Upper lobe of left lung (tissue), 6 donors: ENCODE data around the gene G0S2. TPM values are rescaled to one million over a fixed set of nuclear protein-coding genes. Genes with fewer than 3 reads are reported as not detected.

Experiments used
- ATAC-seq, 2 donors: fragments of 200-7000 bp; cut with Tn5 transposase; one replicate each; pipeline ENCODE4 v1.9.1; 2022; ENCODE audit warnings: mild to moderate bottlenecking in 2 of 2, moderate library complexity in 2 of 2; ENCODE audit not compliant: low FRiP score in 2 of 2
- DNase-seq, 2 donors: peaks; one replicate each; pipeline ENCODE4 v3.0.0-alpha.2; 2019 to 2020
- H3K27ac ChIP-seq, 4 donors: fragments of 200-600 bp; sonication (generic); one replicate each; pipeline ENCODE4 v1.5.1; 2016 to 2019
- H3K27me3 ChIP-seq, 4 donors: fragments of 200-600 bp; sonication (generic); one replicate each; pipeline ENCODE4 v1.5.1; 2017 to 2019
- H3K36me3 ChIP-seq, 4 donors: fragments of 200-600 bp; sonication (generic); one replicate each; pipeline ENCODE4 v1.5.1; 2016 to 2019
- H3K4me1 ChIP-seq, 4 donors: fragments of 200-600 bp; sonication (generic); one replicate each; pipeline ENCODE4 v1.5.1; 2018 to 2019
- H3K4me3 ChIP-seq, 4 donors: fragments of 200-600 bp; sonication (generic); one replicate each; pipeline ENCODE4 v1.5.1; 2017 to 2019; ENCODE audit warnings: mild to moderate bottlenecking in 2 of 4, moderate library complexity in 1 of 4
- H3K9me3 ChIP-seq, 4 donors: fragments of 200-600 bp; sonication (generic); one replicate each; pipeline ENCODE4 v1.5.1; 2018 to 2019
- EP300 ChIP-seq, 4 donors: sonication (generic); formaldehyde crosslinking; IDR thresholded peaks; one replicate each; pipeline ENCODE4 v1.5.1; 2017; ENCODE audit warnings: antibody characterized with exemption in 4 of 4, control low read depth in 2 of 4
- POLR2A ChIP-seq, 4 donors: fragments of 450-650 bp; IDR thresholded peaks; one replicate each; pipeline ENCODE4 v1.5.1; 2016 to 2017; ENCODE audit warnings: antibody characterized with exemption in 4 of 4, mild to moderate bottlenecking in 2 of 4
- POLR2AphosphoS5 ChIP-seq, 2 donors: sonication (generic); formaldehyde crosslinking; IDR thresholded peaks; one replicate each; pipeline ENCODE4 v1.5.1; 2017; ENCODE audit warnings: antibody characterized with exemption in 2 of 2
- WGBS, 2 donors: methylation state at CpG; one replicate each; pipeline ENCODE4 v1.1.5; 2017 to 2018; 5-methylcytosine and 5-hydroxymethylcytosine counted together
- total RNA-seq, 6 donors: library from RNA; depleted of rRNA in 4 of 6; stranded (reverse); fragments of >200 nt in 4 of 6; gene quantifications; one replicate each; pipeline versions ENCODE4 v1.1.0 to v1.2.1, GENCODE V29; 2016 to 2021
- TF ChIP-seq, protein P1 (sequence below), 6 experiments: fragments of 450-650 bp in 4 of 6; fragments of 200-600 bp in 2 of 6; sonication (generic) in 2 of 6; IDR thresholded peaks; one replicate each; pipeline ENCODE4 v1.5.1; 2016 to 2019; ENCODE audit warnings: antibody characterized with exemption in 6 of 6
- donor health status: DM: no; HTN: no; CAD: no; lungs with moderate emphysema.
- donor health status: DM: no; HTN: yes; CAD: no; lungs with severe emphysema.

G0S2 gene
- total RNA-seq, 6 donors from 2014 or later = 14.4 to 108 (median 46.0) TPM

DNA sequence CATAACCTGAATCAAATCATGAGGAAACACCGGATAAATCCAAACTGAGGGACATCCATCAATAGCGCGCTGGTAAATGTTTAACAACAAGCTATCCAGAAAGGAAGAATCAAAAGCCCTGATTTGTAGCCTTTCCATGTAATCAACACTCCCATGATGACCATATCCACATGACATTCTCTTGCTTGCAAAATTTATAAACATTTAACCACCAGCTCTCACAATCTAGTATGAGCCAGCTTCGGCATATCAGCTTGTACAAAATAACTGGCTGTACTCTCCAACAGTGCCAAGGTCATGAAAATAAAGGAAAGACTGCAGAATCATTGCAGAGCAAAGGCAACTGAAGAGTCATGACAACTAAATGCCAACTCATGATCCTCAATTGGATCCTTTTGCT, 45.1 kb downstream of the G0S2 start:
- WGBS, 2 donors = 83 to 85% methylated on average over 4 of the region's 4 CpGs
- H3K4me3 ChIP-seq = no peak overlapping the region
- no peak for ATAC-seq
- H3K4me1 ChIP-seq = no peaks in the 10 kb centered on the region
- no peak for TF ChIP-seq POLR2A (IDR thresholded peaks at IDR 0.05)
- TF ChIP-seq, protein P1, sequence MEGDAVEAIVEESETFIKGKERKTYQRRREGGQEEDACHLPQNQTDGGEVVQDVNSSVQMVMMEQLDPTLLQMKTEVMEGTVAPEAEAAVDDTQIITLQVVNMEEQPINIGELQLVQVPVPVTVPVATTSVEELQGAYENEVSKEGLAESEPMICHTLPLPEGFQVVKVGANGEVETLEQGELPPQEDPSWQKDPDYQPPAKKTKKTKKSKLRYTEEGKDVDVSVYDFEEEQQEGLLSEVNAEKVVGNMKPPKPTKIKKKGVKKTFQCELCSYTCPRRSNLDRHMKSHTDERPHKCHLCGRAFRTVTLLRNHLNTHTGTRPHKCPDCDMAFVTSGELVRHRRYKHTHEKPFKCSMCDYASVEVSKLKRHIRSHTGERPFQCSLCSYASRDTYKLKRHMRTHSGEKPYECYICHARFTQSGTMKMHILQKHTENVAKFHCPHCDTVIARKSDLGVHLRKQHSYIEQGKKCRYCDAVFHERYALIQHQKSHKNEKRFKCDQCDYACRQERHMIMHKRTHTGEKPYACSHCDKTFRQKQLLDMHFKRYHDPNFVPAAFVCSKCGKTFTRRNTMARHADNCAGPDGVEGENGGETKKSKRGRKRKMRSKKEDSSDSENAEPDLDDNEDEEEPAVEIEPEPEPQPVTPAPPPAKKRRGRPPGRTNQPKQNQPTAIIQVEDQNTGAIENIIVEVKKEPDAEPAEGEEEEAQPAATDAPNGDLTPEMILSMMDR (IDR thresholded peaks at IDR 0.05) = no peak
- TF ChIP-seq POLR2AphosphoS5 (IDR thresholded peaks at IDR 0.05) = no peak
- TF ChIP-seq EP300 (IDR thresholded peaks at IDR 0.05) = no peak
- H3K9me3 ChIP-seq = no peaks in the 10 kb centered on the region
- no peaks in the 10 kb centered on the region for H3K27me3 ChIP-seq
- H3K27ac ChIP-seq = no peak overlapping the region
- DNase-seq = no peak
- H3K36me3 ChIP-seq = no peaks in the 10 kb centered on the region

DNA sequence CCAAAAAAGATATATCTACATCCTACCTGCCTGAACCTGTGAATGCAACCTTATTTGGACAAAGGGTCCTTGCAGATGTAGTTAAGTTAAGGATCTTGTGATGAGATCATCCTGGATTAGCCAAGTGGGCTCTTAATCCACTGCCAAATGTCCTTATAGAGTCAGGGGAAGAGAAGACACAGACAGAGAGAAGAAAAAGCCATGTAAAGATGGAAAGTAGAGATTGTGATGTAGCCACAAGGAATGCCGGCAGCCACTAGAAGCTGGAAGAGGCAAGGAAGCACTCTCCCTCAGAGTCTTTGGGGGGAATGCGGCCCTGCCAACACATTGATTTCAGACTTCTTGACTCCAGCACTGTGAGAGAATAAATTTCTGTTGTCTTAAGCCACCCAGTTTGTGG, 45.6 kb downstream of the G0S2 start:
- ATAC-seq (no peak), DNase-seq (no peak)
- H3K9me3 ChIP-seq = no peaks in the 10 kb centered on the region
- H3K4me3 ChIP-seq = no peak overlapping the region
- TF ChIP-seq POLR2AphosphoS5 (IDR thresholded peaks at IDR 0.05) (no peak), POLR2A (IDR thresholded peaks at IDR 0.05) (no peak), EP300 (IDR thresholded peaks at IDR 0.05) (no peak)
- TF ChIP-seq, protein P1 (IDR thresholded peaks at IDR 0.05) = no peak
- no peaks in the 10 kb centered on the region for H3K36me3 ChIP-seq
- 93 to 94% methylated on average over 2 of the region's 2 CpGs for WGBS, 2 donors
- no peaks in the 10 kb centered on the region for H3K27me3 ChIP-seq
- no peak overlapping the region for H3K27ac ChIP-seq
- no peaks in the 10 kb centered on the region for H3K4me1 ChIP-seq

DNA sequence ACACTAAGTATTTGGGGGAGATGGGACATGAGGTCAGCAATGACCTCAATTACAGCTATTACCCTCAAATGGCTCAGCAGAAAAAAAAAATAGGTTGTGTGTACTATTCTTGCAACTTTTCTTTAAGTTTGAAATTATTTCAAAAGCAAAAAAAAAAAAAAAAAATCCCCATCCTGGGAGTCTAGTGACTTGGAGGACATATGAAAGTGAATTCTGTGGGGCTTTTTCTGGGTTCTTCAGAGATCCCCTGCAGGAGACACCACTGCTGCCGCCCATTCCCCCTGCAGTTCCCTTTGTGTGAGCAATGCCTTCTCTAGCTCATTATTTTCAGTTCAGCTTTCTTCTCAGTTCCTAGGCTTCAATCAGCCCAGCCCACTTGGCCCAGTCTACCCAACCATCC, 46.1 kb downstream of the G0S2 start:
- H3K4me1 ChIP-seq = no peaks in the 10 kb centered on the region
- H3K36me3 ChIP-seq = no peaks in the 10 kb centered on the region
- no peak for DNase-seq
- no peaks in the 10 kb centered on the region for H3K9me3 ChIP-seq
- no peaks in the 10 kb centered on the region for H3K27me3 ChIP-seq
- ATAC-seq = no peak
- no peak overlapping the region for H3K27ac ChIP-seq
- TF ChIP-seq EP300 (IDR thresholded peaks at IDR 0.05) (no peak), POLR2A (IDR thresholded peaks at IDR 0.05) (no peak), POLR2AphosphoS5 (IDR thresholded peaks at IDR 0.05) (no peak)
- TF ChIP-seq, protein P1 (IDR thresholded peaks at IDR 0.05) = no peak
- 90 to 92% methylated on average over 1 of the region's 1 CpG for WGBS, 2 donors
- H3K4me3 ChIP-seq = no peak overlapping the region

DNA sequence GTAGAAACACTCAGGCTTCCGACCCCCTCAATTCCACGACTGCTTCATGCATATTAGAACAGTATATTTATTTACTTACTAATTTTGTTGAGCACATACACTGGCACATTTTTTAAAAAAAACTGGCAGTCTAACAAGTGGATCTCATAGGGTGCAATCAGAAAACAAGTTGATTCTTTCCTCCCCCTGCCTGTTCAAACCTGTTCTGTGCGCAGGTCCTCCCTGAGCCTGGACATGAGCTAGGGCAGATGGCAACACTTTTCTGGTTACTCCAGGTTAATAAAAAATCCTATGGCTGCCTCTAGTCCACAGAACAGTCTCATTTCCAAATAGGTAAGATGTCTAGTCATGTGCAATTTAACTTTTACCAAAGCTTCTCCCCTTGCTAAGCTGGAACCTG, 48.1 kb downstream of the G0S2 start:
- 89 to 97% methylated on average over 3 of the region's 3 CpGs for WGBS, 2 donors
- DNase-seq = no peak
- Histone ChIP-seq H3K9me3 (no peaks in the 10 kb centered on the region), H3K4me3 (no peak overlapping the region), H3K27me3 (no peaks in the 10 kb centered on the region), H3K36me3 (no peaks in the 10 kb centered on the region), H3K4me1 (no peaks in the 10 kb centered on the region), H3K27ac (no peak overlapping the region)
- TF ChIP-seq, protein P1 (IDR thresholded peaks at IDR 0.05) = no peak
- TF ChIP-seq POLR2A (IDR thresholded peaks at IDR 0.05) (no peak), POLR2AphosphoS5 (IDR thresholded peaks at IDR 0.05) (no peak), EP300 (IDR thresholded peaks at IDR 0.05) (no peak)
- ATAC-seq = no peak
